H1 (cell line): ENCODE results near the gene BCL2. TPM values are rescaled to one million over a fixed set of nuclear protein-coding genes. Genes with fewer than 3 reads are reported as not detected.
A peak's percentile ranks its signal among the peaks of the same experiment; 100 is the strongest.

ENCODE experiments used
- CTCF ChIA-PET: fragments of 300-600 bp; sonication (Branson Sonifier 250); formaldehyde crosslinking; loops from one replicate; lab custom pipeline; 2021; ENCODE audit not compliant: partially characterized antibody; lab: Charles Lee
- POLR2A ChIA-PET: fragments of 300-600 bp; sonication (Branson Sonifier 250); formaldehyde crosslinking; loops from one replicate; lab custom pipeline; 2021; ENCODE audit warnings: inconsistent platforms; ENCODE audit not compliant: partially characterized antibody; lab: Charles Lee
- DNase-seq, 2 experiments: peaks; one replicate each; pipeline versions ENCODE4 v3.0.0 to v3.0.0-alpha.2; 2010 to 2022; ENCODE audit warnings: low spot score in 2 of 2, low read depth in 1 of 2, mixed read lengths in 1 of 2
- FAIRE-seq: peaks from 2 replicates; lab custom pipeline; 2011; peaks lifted over from hg19 to GRCh38; lab: Jason Lieb, UNC
- H2AFZ ChIP-seq: 2 replicates; pipeline ENCODE4 v1.8.1; 2012; ENCODE audit warnings: low read length, inconsistent platforms
- H2AK5ac ChIP-seq: 2 replicates; pipeline ENCODE4 v1.6.1; 2013; ENCODE audit warnings: low read depth, low read length
- H2BK120ac ChIP-seq: replicated peaks from 2 replicates; pipeline ENCODE3; 2013; ENCODE audit warnings: low read depth, low read length, inconsistent platforms
- H2BK12ac ChIP-seq: 2 replicates; pipeline ENCODE4 v1.6.1; 2013; ENCODE audit warnings: low read depth, low read length
- H2BK15ac ChIP-seq: 2 replicates; pipeline ENCODE4 v1.6.1; 2013; ENCODE audit warnings: low read length
- H2BK20ac ChIP-seq: 2 replicates; pipeline ENCODE4 v1.6.1; 2013; ENCODE audit warnings: low read length
- H2BK5ac ChIP-seq: 2 replicates; pipeline ENCODE4 v1.6.1; 2013; ENCODE audit warnings: low read depth, low read length
- H3K14ac ChIP-seq: 2 replicates; pipeline ENCODE4 v1.6.1; 2013; ENCODE audit warnings: inconsistent platforms; ENCODE audit not compliant: insufficient read length
- H3K18ac ChIP-seq: 2 replicates; pipeline ENCODE4 v1.6.1; 2013; ENCODE audit warnings: low read length; ENCODE audit errors: extremely low read depth
- H3K23ac ChIP-seq: 2 replicates; pipeline ENCODE4 v1.6.1; 2013; ENCODE audit warnings: inconsistent platforms; ENCODE audit not compliant: insufficient read length
- H3K23me2 ChIP-seq: 2 replicates; pipeline ENCODE4 v1.6.1; 2013; ENCODE audit warnings: low read depth, low read length
- H3K27ac ChIP-seq: 2 replicates; pipeline ENCODE4 v1.6.1; 2011; ENCODE audit warnings: low read depth, low read length, inconsistent platforms
- H3K27me3 ChIP-seq, 4 experiments: replicated peaks in 1 of 4; 1 replicate in 1 of 4; 2 replicates in 3 of 4; pipeline versions ENCODE4 v1.6.1 to v1.8.1; 2011 to 2013; ENCODE audit warnings: low read length in 3 of 4, mild to moderate bottlenecking in 3 of 4, inconsistent platforms in 2 of 4, mixed read lengths in 2 of 4, moderate library complexity in 1 of 4; ENCODE audit not compliant: control insufficient read depth in 3 of 4, insufficient read depth in 3 of 4; ENCODE audit errors: extremely low read depth in 1 of 4
- H3K36me3 ChIP-seq, 4 experiments: 2 replicates each; pipeline versions ENCODE4 v1.6.1 to v1.8.1; 2011 to 2013; ENCODE audit warnings: mild to moderate bottlenecking in 4 of 4, low read length in 3 of 4, moderate library complexity in 2 of 4, control low read depth in 1 of 4, inconsistent platforms in 1 of 4; ENCODE audit not compliant: insufficient read depth in 4 of 4, control insufficient read depth in 2 of 4
- H3K4ac ChIP-seq: replicated peaks from 2 replicates; pipeline ENCODE3; 2013; ENCODE audit warnings: low read length, low read depth, mixed read lengths, inconsistent platforms; ENCODE audit not compliant: insufficient read length
- H3K4me1 ChIP-seq, 4 experiments: replicated peaks in 1 of 4; 1 replicate in 1 of 4; 2 replicates in 3 of 4; pipeline versions ENCODE4 v1.6.1 to v1.8.1; 2011 to 2013; ENCODE audit warnings: low read length in 3 of 4, inconsistent platforms in 2 of 4, mixed read lengths in 1 of 4; ENCODE audit not compliant: insufficient read depth in 4 of 4, control insufficient read depth in 3 of 4
- H3K4me2 ChIP-seq, 2 experiments: 2 replicates each; pipeline versions ENCODE4 v1.6.1 to v1.8.1; 2011 to 2013; ENCODE audit warnings: low read depth in 2 of 2, low read length in 2 of 2, control low read depth in 1 of 2, inconsistent platforms in 1 of 2, mild to moderate bottlenecking in 1 of 2; ENCODE audit not compliant: insufficient read depth in 1 of 2
- H3K4me3 ChIP-seq, 4 experiments: fragments of 200-600, 300-600 bp in 1 of 4; sonication (generic), shearing (Covaris generic), sonication (Bioruptor Twin) in 1 of 4; 2 replicates each; pipeline versions ENCODE4 v1.5.1 to v1.8.1; 2011 to 2016; ENCODE audit warnings: low read length in 4 of 4, low read depth in 3 of 4, control low read depth in 2 of 4, inconsistent platforms in 2 of 4, mild to moderate bottlenecking in 2 of 4, mixed read lengths in 1 of 4, moderate library complexity in 1 of 4; ENCODE audit not compliant: insufficient read depth in 2 of 4; ENCODE audit errors: extremely low read depth in 1 of 4
- H3K56ac ChIP-seq: replicated peaks from 2 replicates; pipeline ENCODE3; 2013; ENCODE audit warnings: low read depth, mild to moderate bottlenecking, mixed read lengths, low read length, inconsistent platforms; ENCODE audit not compliant: insufficient read length
- H3K79me1 ChIP-seq: 2 replicates; pipeline ENCODE4 v1.6.1; 2013; ENCODE audit warnings: low read depth, low read length, control low read depth
- H3K79me2 ChIP-seq, 2 experiments: 2 replicates each; pipeline versions ENCODE4 v1.6.1 to v1.8.1; 2012 to 2013; ENCODE audit warnings: low read length in 2 of 2, mild to moderate bottlenecking in 2 of 2, inconsistent platforms in 1 of 2; ENCODE audit not compliant: insufficient read depth in 2 of 2, control insufficient read depth in 1 of 2
- H3K9ac ChIP-seq, 4 experiments: replicated peaks in 1 of 4; 1 replicate in 1 of 4; 2 replicates in 3 of 4; pipeline versions ENCODE4 v1.6.1 to v1.8.1; 2011 to 2013; ENCODE audit warnings: low read depth in 3 of 4, low read length in 3 of 4, control low read depth in 2 of 4, mild to moderate bottlenecking in 2 of 4, moderate library complexity in 2 of 4, inconsistent platforms in 1 of 4; ENCODE audit errors: extremely low read depth in 1 of 4
- H3K9me3 ChIP-seq, 2 experiments: 2 replicates each; pipeline versions ENCODE4 v1.6.1 to v1.8.1; 2012 to 2013; ENCODE audit warnings: mild to moderate bottlenecking in 2 of 2, moderate library complexity in 2 of 2, control low read depth in 1 of 2, inconsistent platforms in 1 of 2, low read depth in 1 of 2, low read length in 1 of 2, mixed read lengths in 1 of 2; ENCODE audit not compliant: insufficient read depth in 2 of 2
- H4K20me1 ChIP-seq, 2 experiments: replicated peaks in 1 of 2; 2 replicates each; pipeline versions ENCODE3 to v1.8.1; 2011 to 2013; ENCODE audit warnings: inconsistent platforms in 2 of 2, low read length in 2 of 2, mild to moderate bottlenecking in 1 of 2; ENCODE audit not compliant: insufficient read depth in 2 of 2, control insufficient read depth in 1 of 2
- H4K5ac ChIP-seq: 2 replicates; pipeline ENCODE4 v1.6.1; 2013; ENCODE audit warnings: low read length, low read depth, mixed read lengths, inconsistent platforms; ENCODE audit not compliant: insufficient read length
- H4K8ac ChIP-seq: 2 replicates; pipeline ENCODE4 v1.8.0; 2013; ENCODE audit warnings: mild to moderate bottlenecking, moderate library complexity, low read length, inconsistent platforms; ENCODE audit not compliant: insufficient read depth; ENCODE audit errors: extremely low read depth
- H4K91ac ChIP-seq: replicated peaks from 2 replicates; pipeline ENCODE3; 2013; ENCODE audit warnings: low read length, mixed read lengths, inconsistent platforms; ENCODE audit not compliant: insufficient read length
- CEBPB ChIP-seq: IDR thresholded peaks from 2 replicates; pipeline ENCODE4 v1.6.1; 2012; ENCODE audit warnings: low read depth, low read length
- CTCF ChIP-seq, 3 experiments: IDR thresholded peaks; 1 replicate in 2 of 3; 2 replicates in 1 of 3; pipeline versions ENCODE4 v1.5.1 to v1.6.1; 2011; ENCODE audit warnings: low read length in 3 of 3, mild to moderate bottlenecking in 3 of 3, inconsistent platforms in 2 of 3, low read depth in 1 of 3, moderate library complexity in 1 of 3; ENCODE audit not compliant: insufficient read depth in 1 of 3; ENCODE audit errors: control extremely low read depth in 1 of 3
- KDM4A ChIP-seq: IDR thresholded peaks from one replicate; pipeline ENCODE4 v1.7.1; 2012; ENCODE audit warnings: low read depth, mild to moderate bottlenecking, moderate library complexity, low read length, inconsistent platforms; ENCODE audit not compliant: severe bottlenecking
- RAD21 ChIP-seq, 2 experiments: IDR thresholded peaks in 1 of 2; conservative IDR thresholded peaks in 1 of 2; 2 replicates each; pipeline ENCODE4 v1.6.1; 2011; ENCODE audit warnings: low read depth in 2 of 2, low read length in 2 of 2, improper control_type of control experiment in 1 of 2, inconsistent platforms in 1 of 2, mild to moderate bottlenecking in 1 of 2, moderate library complexity in 1 of 2
- SRF ChIP-seq: IDR thresholded peaks from 2 replicates; pipeline ENCODE4 v1.6.1; 2011; ENCODE audit warnings: mild to moderate bottlenecking, low read depth, low read length, moderate library complexity
- WGBS, 2 experiments: shearing (Covaris generic) in 1 of 2; methylation state at CpG; one replicate each; pipeline versions ENCODE4 v1.1.6 to v1.1.7; 2013 to 2015; ENCODE audit warnings: low lambda C conversion rate in 2 of 2, mixed read lengths in 2 of 2, inconsistent platforms in 1 of 2, low coverage in 1 of 2, missing lambda C conversion rate in 1 of 2; ENCODE audit not compliant: insufficient replicate concordance in 2 of 2, insufficient coverage in 1 of 2, insufficient read length in 1 of 2; ENCODE audit errors: extremely low coverage in 1 of 2, missing lambda C conversion rate in 1 of 2; 5-methylcytosine and 5-hydroxymethylcytosine counted together
- polyA plus RNA-seq, 7 experiments: library from polyadenylated mRNA; depleted of rRNA in 3 of 7; stranded (reverse) in 5 of 7; unstranded in 2 of 7; fragments of >200 nt in 5 of 7; fragments of 200-250 nt in 2 of 7; gene quantifications; 1 replicate in 5 of 7; 2 replicates in 1 of 7; 4 replicates in 1 of 7; pipeline versions ENCODE4 v1.2.1 to v1.2.3, GENCODE V29; 2011 to 2013; ENCODE audit warnings: missing spikeins in 2 of 7, mixed read lengths in 2 of 7
- total RNA-seq: library from RNA; stranded (reverse); fragmentation: NEBNext Ultra II Directional; extraction: Animal tissue kit (Norgen Biotek cat#: 25700); gene quantifications from 2 replicates; pipeline ENCODE4 v1.2.1, GENCODE V29; 2021

BCL2 gene
- total and polyA plus RNA-seq, 2 of the 8 experiments (the other 6 are each of a cell fraction or from before 2014, with no cell fraction given): 0.59 to 4.5 TPM

GRCh38 chr18:63131106-63131958, 188.2 kb downstream of the BCL2 start:
- peak overlapping the region; percentile 11; the same call in 1 of the 2 replicates for H2BK12ac ChIP-seq
- H3K4ac ChIP-seq: no peak overlapping the region
- H3K4me2 ChIP-seq: no peak overlapping the region
- peaks cover 0 to 3% (median 0%) of the 10 kb centered on the region in 4 experiments; a peak in 2 of 7 replicates for H3K4me1 ChIP-seq
- H3K79me1 ChIP-seq: no peaks in the 10 kb centered on the region
- ChIA-PET CTCF (interaction anchor here (0.5 to 3.8 kb wide), 45 partner anchors 9 to 547 kb away, joined by 3 to 49 read pairs (median 4); partner anchors contain the start of gene BCL2), POLR2A (no interaction called here)
- H3K14ac ChIP-seq: no peak overlapping the region
- H3K4me3 ChIP-seq: no peak overlapping the region
- H3K56ac ChIP-seq: no peak overlapping the region
- DNase-seq (no peak), FAIRE-seq (peak; percentile 80)
- H2AFZ ChIP-seq: no peak overlapping the region
- H3K27me3 ChIP-seq: no peaks in the 10 kb centered on the region
- no peak overlapping the region for H2BK5ac ChIP-seq
- H2BK15ac ChIP-seq: no peak overlapping the region
- H4K8ac ChIP-seq: 0 out of 2 replicates have a peak overlapping the region, but pooled peaks have one; percentile 60
- no peak overlapping the region for H3K27ac ChIP-seq
- H2AK5ac ChIP-seq: no peak overlapping the region
- H3K9me3 ChIP-seq: no peaks in the 10 kb centered on the region
- no peaks in the 10 kb centered on the region for H3K79me2 ChIP-seq
- no peak overlapping the region for H2BK20ac ChIP-seq
- H3K23ac ChIP-seq: no peak overlapping the region
- 56% methylated on average over 8 of the region's 8 CpGs; no CpG with 5 or more reads in 1 of the 2 experiments for WGBS, 2 experiments
- no peak overlapping the region for H3K18ac ChIP-seq
- H4K5ac ChIP-seq: no peak overlapping the region
- no peak overlapping the region for H3K9ac ChIP-seq
- no peak overlapping the region for H2BK120ac ChIP-seq
- H4K91ac ChIP-seq: no peak overlapping the region
- TF ChIP-seq RAD21 (IDR thresholded peaks at IDR 0.05 in 1 of 2, conservative IDR thresholded peaks at IDR 0.05 in 1 of 2; ENCODE audit: low read depth in 2 of 2, low read length in 2 of 2): peak; percentile 57 to 62
- no peak for TF ChIP-seq KDM4A
- TF ChIP-seq CTCF (IDR thresholded peaks at IDR 0.05; ENCODE audit: control extremely low read depth in 1 of 3, insufficient read depth in 1 of 3, low read depth in 1 of 3, low read length in 3 of 3): peak; percentile 29 to 71 (median 54)
- no peak for TF ChIP-seq CEBPB
- TF ChIP-seq SRF: no peak
- no peaks in the 10 kb centered on the region for H3K36me3 ChIP-seq
- H3K23me2 ChIP-seq: no peaks in the 10 kb centered on the region; the same call in 1 of the 2 replicates
- no peaks in the 10 kb centered on the region for H4K20me1 ChIP-seq
